Activated CD4-positive, CD25-positive, alpha-beta regulatory T cell treated with anti-CD3 and anti-CD28 coated beads, Interleukin-2, amount 50 U/mL, for 72 hours (primary cell): ENCODE measurements around the gene GNPTG.
A peak's percentile ranks its signal among the peaks of the same experiment; 100 is the strongest.

Experiments used
- DNase-seq: peaks from one replicate; pipeline ENCODE4 v3.0.0; 2021

Gene GNPTG

GRCh38 chr16:1351582-1352362, at the start of gene GNPTG, which contains the start of gene TSR3:
TSS of gene GNPTG (plus strand) at chr16:1351931. CDS start at chr16:1351966, 35 bp downstream.
TSS of gene TSR3 (minus strand) at chr16:1351878. CDS start at chr16:1351804, 74 bp downstream.
- DNase-seq = peak; percentile 91

GRCh38 chr16:1305823-1306222, 45.9 kb upstream of the GNPTG start:
- DNase-seq = no peak

DNA sequence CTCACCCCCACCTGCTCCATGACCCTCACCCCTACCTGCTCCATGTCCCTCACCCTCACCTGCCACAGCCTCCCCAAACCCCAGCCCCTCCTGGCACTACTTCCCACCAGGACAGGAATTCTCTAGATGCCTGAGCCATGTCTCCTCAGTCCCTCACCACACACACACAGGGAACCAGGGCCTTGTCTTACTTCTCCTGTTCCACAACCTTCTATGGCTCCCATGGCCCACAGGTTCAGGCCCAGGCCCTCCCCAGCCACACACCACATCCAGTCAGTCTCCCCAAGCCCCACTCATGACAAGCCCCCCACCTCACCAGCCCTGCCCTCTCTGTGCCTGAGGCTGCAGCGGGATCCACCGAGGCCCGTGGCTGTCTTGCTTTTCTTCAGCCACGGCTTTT, 45.4 kb upstream of the GNPTG start:
- no peak for DNase-seq

GRCh38 chr16:1308036-1308976, 43.4 kb upstream of the GNPTG start:
- DNase-seq = no peak

GRCh38 chr16:1308977-1309885, 42.5 kb upstream of the GNPTG start, which contains the start of gene UBE2I:
TSS of gene UBE2I (plus strand) at chr16:1309636. CDS start at chr16:1314031, 4,395 bp downstream.
- peak; percentile 97 for DNase-seq

DNA sequence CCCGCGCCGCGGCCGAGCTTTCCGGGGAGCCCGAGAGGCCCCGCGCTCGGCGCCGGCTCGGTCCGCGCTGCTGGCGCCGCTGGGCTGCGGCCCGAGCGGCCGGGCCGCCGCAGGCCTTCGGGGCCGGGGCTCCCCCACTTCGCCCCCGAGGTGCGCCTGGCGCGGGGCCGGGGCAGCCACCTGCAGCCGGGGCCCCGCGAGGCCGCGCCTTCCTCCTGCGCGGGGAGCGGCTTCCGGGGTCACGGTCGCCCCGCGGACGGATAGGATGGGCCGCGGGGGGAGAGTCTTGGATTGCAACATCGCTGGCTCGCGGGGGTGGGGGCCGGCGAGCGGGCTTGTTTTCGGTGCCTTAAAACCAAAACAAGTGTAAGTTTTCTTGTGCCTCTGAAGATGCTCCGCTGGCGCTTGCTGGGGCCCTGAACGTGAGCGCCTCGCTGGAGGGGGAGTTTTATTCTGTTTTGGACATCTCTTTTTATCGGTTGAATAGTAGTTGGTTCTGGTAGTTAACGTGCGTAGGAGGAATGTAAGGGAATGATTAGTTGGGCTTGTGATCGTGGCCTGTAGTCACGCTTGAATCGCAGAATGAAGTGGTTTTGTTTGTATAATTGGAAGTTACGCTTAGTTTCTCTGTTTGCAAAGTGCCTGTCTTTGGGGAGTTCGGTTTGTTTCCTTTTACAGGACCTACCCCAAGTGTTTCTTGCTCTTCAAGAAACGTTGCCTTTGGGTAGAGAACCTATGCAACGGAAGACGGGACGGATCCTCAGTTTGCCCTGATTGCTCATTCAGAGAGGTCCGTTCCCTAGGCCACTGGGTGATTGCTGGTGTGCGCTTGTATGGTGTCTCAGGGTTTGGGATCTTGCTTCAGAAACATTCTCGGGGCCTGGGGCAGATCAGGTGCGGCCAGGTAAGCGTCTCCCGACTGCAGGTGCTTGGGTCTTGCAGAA, 41.6 kb upstream of the GNPTG start:
- DNase-seq = peak; percentile 64

DNA sequence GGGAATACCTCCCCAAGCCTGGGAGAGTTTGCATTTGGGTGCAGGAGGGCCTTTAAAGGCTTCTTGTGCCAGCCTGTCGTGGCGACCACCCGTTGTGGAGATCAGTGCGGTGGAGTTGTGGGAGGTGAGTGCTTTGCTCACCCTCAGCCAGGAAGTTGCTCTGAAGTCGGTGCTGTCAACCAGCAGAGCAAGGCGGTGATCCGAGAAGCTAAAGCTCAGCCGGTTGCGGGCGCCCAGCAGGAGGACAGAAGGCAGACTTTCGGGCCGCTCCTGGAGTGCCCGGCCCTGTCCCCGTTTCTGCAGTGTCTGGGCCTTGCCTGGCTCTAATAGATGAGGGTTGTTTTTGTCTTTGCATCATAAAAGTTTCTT, 40.9 kb upstream of the GNPTG start:
- no peak for DNase-seq

DNA sequence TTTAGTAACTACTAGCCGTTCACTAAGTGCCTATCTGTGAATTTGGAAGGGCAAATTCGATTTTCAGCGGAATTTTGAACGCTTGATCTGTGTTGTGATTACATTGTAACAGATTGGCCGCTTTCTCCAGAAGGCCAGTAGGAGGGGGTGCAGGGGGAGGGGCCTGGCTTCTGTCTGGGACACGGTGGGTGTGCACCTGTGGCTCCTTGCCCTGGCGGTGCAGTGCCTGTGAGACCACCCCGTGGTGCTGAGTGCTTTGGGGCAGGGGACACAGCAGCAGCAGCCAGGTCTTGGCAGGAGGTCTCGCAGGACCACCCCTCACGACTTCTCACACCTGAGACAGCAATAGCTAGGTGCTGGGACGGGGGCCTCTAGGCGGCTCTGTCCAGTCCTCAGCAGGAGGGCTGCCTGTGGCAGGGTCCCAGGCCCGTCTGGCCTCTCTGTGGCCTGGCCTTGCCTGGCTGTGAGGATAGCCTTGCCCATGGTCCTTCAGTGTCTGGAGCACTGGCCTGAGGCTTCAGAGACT, 40.5 kb upstream of the GNPTG start:
- no peak for DNase-seq

- no peak for DNase-seq
Measured at GRCh38 chr16:1311738-1312466, 39.8 kb upstream of the GNPTG start.

DNA sequence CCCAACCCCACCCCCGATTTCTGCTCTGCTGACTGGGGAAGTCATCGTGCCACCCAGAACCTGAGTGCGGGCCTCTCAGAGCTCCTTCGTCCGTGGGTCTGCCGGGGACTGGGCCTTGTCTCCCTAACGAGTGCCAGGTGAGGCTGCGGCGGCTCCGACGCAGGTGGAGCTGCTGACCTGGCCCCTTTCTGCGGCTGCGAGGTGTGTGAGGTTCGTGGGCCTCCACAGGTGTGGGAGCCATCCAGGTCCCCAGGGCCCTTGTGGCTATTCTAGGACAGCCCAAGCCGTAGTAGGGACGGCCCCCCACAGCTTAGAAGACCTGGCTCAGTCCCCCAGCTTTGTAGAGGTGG, 39.3 kb upstream of the GNPTG start:
- DNase-seq = no peak

DNA sequence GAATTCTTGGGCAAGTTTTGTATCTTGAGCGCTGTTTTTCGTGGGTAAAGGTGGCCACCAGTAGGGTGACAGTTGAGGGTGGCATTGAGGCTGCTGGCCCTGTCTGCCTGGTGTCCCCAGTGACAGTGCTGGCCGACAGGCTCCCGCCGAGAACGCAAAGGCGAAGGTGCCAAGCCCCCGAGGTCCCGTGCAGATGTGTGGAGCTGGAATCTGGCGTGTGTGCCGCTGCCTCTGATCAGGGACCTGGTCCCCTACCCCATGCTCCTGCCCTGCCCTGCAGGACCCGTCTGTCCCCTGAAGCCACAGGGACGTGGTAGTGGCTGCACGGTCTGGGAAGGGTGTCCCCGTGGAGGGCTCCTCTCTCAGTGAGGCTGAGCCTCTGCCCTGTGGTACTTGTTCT, 38.8 kb upstream of the GNPTG start:
- DNase-seq = no peak

DNA sequence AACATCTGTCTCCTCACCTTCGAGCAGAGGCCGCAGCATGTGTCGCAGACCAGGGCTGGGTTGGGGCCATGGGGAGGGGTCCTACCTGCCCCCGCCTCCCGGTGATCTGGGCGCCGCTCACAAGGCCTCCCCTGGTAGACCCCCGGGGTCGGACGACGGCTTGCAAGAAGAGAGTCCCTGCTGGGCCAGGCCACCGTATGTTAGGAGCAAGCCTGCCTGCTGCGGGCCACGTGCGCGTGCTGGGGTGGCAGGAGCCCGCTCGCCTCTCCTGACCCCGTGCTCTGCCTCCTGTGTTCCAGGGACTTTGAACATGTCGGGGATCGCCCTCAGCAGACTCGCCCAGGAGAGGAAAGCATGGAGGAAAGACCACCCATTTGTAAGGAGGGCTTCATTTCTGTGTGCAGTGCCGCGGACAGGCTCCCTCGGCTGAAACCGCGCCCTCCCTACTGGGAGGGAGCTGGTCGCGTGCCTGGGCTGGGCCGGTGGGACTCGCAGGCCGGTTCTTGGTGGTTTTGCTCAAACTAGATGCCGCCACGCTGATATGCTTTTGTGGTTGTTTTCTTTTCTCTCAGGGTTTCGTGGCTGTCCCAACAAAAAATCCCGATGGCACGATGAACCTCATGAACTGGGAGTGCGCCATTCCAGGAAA, 37.9 kb upstream of the GNPTG start:
- no peak for DNase-seq

DNA sequence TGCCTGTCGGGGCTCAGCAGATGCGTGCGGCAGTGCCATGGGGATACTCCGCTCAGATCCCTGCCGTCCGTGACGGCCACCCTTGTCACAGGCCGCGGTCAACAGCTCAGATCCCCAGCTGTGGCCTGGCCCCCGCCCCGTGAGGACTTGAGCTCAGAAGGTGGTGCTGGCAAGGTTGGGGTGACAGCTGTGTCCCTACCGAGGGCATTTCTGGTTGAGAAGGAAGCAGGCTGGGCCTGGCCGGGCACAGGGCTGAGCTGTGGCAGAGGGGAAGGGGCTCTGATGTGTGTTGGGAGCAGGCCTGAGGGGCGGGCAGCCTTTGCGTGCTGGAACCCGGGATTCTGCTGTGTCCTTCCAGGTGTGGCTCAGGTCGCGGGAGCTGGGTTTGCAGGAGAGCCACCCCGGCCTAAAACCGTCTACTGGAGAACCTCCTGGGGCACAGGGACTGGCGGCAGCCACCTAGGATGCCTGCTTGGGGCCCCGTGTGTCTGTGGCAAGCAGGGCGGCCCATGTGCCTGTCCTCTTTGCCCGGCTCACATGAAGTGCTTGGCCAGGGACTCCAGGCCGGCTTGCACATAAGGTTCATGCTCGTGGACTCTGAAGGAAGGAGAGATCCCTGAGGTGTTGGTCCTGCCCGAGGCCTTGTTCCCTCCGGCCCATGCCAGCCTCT, 37.2 kb upstream of the GNPTG start:
- no peak for DNase-seq

- DNase-seq = no peak
Measured at GRCh38 chr16:1315081-1316032, 36.4 kb upstream of the GNPTG start.

GRCh38 chr16:1316033-1316405, 35.7 kb upstream of the GNPTG start:
- no peak for DNase-seq

GRCh38 chr16:1317479-1318267, 34.1 kb upstream of the GNPTG start:
- DNase-seq = no peak

GRCh38 chr16:1318268-1318545, 33.5 kb upstream of the GNPTG start:
- DNase-seq = no peak

GRCh38 chr16:1319041-1319440, 32.7 kb upstream of the GNPTG start:
- DNase-seq = no peak
